ENCODE data around the gene ADGRD1.
"Not testable (repeated sequence)": the region's sequence is repeated elsewhere in the genome, so short reads cannot be mapped to it uniquely, and the experiment has no call there.

ADGRD1 gene

DNA sequence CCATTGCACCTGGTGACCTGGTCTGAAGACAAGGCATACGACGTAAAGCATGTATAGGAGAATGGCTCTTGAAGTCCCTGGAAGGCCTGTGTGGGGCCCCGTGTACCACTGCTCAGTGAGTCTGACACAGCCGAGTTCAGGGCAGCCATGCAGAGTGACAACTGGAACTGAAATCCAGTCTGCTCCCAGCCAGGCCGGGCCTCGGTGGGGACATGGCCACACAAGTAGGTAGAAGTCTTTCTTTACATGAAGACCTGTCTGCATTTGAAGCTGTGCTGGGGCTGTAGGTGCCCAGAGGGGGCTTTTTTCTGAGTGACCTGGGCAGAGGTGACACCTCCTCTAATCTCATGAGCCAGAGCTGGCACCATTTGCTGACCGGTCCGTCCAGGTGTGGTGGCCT, 35.7 kb downstream of the ADGRD1 start:
- no peak for DNase-seq

DNA sequence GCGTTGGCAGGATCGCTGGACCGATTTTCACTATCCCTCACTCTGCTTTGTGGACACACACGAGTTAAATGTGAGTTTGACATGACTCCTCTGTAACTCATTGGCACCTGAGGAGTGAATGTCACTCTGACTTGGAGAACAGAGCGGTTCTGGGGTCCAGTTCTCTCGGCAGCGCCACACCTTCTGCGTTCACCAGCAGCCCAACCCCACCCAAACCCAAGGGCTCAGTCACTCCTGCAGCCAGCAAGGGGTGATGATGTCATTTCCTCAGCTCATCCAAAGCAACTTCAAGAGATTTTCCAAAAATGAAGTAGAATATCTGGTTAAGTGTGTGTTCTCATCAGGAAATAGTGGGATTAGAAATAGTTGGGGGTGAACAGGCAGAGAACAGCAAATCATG, 36.3 kb downstream of the ADGRD1 start:
- DNase-seq, result no peak

DNA sequence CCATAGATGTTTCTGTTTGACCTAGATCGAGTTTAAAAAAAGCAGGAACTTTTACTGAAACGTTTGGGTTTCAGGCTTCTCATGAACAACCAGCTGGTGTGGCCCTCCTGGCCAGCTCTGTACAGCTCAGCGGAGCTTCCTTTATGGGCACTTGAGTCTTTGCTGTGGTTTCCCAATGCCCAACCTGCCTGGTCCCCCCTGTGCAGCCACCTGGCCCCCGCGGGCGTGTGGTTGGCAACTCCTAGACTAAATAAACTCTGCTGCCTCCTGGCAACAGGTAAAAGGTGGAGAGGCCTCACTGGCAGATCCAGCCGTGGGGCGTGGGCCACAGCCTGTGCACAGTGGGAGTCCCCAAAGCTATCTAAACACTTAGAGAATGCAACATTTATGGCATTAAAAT, 38.7 kb downstream of the ADGRD1 start:
- DNase-seq, result peak; percentile 5

DNA sequence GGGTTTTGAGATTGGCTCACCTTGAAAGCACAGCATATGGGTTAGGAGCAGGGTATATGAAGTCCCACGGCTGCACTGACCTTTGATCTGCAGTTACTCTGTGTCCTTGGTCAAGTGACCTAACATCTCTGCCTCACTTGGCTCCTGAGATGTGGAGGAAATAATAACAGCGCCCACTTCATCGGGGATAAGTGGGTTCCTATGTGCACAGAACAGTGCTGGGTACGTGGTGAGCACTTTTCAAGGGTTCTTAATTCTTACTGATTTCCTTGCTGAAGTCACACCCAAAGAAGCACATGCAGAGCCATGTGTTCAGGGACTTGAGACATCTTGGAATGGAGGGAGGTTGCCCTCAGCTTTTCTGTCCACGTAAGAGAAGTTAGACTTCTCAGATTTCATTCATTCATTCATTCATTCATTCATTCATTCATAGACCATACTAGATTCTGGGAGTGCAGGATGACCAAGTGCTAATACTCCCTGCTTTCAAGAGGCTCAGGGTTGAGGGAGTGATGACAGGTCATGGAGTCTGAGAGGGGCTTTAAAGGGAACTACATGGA, 39.4 kb downstream of the ADGRD1 start:
- DNase-seq, result no peak

DNA sequence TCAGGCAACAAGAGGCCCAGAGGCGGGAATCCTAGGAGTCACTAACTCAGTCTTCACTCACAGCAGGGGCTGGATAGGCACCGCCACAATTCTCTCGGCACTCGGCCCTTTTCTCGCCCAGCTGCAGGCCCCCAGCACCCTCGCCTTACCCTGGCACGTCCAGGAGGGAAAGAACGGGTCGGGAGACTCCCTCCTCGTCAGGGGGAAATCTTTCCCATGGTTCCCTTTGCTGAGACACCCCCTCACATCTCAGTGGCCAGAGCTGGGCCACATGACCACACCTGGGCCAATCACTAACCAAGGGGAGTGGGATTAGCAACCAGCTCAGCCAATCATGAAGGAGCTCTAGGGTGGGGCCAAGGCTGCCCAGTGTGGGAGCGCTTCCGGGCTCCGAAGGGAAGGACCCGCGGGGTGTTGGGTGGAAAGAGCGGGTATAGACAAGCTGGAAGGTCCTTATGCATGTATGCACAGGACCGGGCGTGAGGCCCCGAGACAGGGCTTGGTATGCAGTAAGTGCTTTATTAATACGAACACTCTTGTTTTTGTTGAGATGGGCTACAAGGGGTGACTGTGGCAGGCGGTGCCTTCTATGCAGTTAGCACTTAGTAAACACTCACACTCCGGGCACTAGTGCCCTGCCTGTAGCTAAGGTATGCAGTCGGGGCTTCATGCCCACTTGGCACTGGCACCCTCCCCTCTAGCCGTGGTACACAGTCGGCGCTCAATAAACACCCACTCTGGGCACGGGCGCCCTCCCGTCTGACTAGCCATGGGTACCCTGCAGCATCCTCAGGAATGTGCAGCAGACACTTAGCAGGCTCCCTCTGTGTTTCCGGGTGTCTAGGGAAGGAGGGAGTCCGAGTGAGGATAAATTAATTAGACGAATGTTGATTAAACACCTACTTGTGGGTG, 40.3 kb downstream of the ADGRD1 start:
- no peak for DNase-seq

DNA sequence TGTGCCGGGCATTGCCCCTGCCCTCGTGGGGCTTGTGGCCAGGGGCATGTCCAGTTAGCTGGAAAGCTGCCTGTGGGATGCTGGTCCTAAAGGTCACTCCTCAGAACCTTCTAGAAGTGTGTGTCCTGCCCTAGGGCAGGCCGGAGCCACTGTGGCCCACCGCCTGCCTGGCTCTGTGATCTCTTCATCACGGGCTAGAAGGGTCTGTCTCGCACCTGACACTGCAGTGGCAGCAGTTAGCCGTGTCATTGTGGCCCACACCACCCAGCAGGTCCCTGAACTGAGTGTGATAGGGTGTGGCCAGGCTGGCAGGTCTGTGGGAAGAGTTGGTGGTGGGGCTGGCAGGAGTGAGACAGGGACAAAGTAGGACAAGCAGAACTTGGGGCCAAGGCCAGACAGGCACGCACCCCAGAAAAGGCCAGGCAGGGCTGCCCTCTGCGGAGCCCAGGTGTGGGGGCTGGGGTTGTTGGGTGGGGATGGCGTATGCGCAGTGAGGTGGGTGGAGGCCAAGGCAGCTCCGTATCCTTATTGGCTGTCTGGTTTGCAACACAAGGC, 41.2 kb downstream of the ADGRD1 start:
- DNase-seq, result no peak

DNA sequence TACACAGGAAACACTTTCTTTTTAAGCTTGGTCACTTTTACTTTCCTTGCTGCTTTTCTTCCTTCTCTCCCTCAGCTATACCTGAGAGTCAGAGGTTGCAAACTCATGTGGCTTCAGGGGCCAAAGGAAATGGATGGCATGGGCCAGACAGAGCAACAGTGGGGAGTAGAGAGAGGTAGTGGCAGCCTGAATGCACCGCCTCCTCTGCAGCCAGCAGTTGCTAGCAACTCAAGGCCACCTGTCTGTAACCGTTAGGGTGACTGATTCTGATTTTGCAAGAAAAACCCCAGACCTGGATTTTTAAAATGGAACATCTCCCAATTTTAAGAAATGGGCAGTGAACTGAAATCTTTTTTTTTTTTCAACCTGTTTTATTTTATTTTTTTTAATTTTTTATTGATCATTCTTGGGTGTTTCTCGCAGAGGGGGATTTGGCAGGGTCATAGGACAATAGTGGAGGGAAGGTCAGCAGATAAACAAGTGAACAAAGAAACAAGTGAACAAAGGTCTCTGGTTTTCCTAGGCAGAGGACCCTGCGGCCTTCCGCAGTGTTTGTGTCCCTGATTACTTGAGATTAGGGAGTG, 41.8 kb downstream of the ADGRD1 start:
- DNase-seq, result not testable (repeated sequence)

DNA sequence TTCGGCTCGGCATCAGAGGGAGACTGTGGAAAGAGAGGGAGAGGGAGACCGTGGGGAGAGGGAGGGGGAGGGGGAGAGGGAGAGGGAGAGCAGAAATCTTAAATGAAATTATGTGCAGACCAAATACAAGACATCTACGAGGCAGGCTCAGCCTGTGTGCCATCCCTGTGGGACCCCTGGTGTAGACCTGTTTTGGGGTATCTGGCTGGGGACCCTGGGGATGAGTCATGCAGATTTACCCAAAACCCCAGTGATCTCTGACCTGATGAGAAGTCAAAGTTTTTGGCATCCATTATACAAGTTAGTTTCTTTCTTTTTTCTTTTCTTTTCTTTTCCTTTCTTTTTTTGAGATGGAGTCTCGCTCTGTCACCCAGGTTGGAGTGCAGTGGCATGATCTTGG, 44.4 kb downstream of the ADGRD1 start:
- no peak for DNase-seq

DNA sequence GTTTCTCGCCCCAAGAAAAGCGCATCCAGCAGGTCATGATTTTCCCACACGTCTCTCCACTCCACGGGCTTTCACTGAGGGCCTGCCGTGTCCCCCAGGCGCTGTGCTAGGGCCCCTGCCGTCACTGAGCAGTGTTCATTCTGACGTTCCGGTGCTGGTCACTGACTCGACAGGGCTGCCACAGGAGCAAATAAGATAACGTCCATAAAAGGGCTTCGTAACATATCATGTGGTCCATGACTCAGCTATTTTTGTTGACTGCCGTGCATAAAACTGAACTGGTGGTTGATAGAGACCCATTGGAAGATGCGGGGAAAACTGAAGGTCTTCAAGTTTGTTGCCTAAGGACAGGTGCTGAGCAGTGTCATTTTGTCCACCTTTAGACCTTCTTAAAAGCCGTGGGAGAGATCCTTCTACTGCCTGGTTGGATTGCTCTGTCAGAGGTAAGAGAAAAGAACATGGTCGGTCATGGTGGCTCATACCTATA, 46.3 kb downstream of the ADGRD1 start:
- no peak for DNase-seq

DNA sequence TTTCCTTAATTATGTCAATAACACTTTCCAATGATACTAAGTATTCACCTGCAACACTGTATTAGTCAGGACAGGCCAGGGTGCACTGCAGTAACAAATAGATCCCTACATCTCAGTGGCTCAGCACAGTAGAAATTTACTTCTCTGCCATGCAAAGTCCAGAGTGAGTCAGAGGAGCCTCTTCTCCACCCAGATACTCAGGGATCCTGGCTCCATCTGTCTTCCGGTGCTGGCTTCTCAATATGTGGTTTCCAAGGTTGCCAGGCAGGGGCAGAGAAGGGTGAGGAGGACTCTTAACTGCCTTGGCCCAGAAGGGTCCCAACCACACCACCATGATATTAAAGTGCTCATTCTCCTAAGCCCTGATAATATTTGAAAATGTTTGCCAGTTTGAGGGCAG, 47.8 kb downstream of the ADGRD1 start:
- no peak for DNase-seq

DNA sequence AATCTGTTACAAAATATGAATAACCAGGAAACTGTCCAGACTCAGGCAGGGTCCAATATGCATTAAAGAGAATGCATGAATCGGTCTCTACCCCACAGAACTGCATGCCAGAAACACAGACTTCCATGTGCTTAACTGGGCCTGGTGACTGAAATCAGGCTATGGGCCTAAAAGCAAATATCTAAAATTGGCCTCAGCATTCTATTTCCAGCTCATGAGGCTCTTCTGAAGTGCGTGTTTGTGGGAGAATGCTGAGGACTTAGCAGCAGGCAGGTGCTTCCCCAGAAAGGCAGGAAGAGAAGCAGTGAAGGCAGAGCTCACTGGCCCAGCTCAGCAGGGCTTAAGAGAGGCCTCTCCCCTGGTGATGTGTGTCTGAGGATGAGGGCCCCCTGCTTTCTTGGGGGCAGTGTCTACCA, 48.5 kb downstream of the ADGRD1 start:
- DNase-seq, result no peak

DNA sequence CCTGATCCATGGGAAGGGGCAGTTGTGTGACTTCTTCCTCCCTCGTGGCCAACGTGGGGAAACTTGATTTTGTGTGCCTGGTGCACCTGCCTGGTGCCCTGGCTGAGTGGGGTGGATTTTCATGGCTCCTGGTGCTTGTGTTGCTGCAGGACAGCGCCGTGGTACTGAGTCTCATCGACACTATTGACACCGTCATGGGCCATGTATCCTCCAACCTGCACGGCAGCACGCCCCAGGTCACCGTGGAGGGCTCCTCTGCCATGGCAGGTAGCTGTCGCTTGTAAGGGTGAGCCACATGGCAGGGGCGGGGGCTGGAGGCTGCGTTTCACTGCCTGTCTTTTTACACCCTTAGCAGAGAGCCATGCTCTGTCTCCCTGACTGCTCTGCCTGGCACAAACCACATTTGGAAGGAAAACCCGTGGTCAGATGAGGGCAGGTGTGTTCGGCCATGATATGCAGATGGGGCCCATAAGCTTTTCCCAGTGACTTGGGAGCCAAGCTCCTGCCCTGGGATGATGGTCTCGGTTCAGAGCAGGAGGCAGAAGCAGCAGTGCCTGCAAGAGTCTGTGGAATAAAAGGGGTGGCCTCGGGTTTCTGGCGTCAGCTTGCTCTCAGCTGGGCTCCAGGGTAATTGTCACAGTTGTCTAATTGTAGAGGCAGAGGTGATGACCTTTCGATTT, 49.5 kb downstream of the ADGRD1 start:
- no peak for DNase-seq

DNA sequence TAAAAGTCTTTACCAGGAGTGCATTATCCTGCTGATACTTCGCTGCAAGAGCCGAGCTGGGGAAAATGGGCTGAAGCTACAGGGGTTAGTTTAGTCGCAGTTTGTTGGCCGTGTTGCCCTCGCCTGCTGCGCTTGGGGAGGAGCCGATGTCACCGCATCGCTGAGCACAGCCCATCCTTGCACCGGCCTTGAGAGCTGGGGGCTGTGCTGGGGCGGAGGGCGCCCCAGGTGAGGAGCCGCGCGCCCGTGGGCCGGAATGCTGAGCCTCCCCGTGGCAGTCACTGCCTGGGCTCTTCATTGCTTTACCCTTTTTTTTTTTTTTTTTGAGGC, 50.0 kb downstream of the ADGRD1 start:
- DNase-seq, result no peak

DNA sequence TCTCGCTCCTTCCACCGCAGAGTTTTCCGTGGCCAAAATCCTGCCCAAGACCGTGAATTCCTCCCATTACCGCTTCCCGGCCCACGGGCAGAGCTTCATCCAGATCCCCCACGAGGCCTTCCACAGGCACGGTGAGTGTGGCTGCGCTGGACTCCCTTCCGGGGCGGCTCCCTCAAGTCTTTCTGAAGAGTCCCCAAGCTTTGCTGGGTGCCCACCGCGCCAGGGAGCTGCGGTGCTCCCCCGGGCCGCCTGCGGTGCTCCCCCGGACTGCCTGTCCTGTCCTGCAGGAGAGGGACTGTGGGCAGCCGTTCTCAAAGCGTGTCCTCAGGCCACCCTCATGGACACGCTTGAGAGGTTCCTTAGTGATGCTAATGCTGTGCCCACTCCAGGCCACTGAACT, 50.5 kb downstream of the ADGRD1 start:
- DNase-seq, result no peak

DNA sequence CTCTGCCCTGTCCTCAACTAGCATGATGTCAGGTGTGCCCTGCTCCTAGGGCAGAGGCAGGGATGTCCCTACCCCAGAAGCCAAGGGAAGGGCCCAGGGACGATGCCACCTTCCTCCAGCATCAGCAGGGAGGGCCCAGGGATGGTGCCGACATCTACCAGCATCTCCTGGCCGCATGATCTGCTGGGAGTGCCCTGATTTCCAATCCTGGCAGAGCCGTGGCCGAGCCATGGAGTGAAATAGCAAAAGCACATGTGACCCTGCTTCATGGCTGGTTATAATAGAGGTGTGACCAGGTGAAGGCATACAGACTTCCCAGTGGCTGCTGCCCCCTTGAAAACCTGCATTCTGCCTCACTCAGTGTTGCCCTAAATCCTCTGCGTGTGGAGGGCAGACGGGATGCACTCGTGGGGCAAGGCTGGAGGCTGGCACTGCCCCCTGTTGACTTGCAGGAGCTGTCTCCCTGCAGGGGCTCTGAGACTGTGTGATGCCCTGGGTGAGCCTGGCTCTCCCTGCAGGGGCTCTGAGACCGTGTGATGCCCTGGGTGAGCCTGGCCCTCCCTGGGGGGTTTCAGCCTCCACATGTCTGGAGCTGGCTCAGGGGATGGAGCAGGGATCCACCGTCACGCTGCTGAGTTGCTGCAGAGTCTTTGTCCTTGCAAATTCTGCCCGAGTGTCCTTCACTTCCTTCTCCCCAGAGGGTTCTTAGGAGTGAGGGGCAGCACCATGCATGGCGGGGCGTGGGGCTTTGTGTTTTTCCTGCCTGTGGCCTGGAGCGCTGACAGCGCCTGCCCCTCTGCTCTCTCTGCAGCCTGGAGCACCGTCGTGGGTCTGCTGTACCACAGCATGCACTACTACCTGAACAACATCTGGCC, 51.7 kb downstream of the ADGRD1 start:
- no peak for DNase-seq

DNA sequence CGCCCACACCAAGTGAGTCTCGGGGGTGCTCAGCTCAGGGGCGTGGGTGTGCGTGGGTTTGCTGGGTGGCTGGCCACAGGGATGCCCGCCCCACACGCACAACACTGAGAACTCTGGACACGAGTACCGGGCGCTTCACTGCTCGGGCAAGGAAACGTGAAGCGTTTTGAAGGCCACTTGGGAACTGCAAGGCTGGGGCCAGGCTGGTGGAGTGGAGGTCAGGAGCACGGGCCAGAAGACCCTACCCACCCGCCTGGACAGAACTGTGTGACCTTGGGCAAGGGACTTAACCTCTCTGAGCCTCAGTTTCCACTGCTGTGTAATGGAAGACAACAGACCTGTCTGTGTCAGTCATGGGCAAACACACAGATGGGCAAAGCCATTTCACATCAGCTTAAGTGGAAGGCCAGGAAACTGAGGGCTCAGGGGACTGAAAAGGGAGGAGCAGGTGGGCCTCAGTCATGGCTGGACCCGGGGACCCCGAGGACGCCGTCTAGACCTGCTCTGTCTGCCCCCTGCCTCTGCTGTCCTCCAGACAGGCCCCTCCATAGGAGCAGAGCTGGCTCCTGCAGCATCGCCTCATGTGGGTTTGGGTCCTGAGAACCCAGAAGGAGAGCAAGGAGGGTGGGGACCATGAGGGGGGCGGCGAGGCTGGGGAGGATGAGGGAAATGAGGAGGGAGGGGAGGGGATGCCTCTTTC, 52.5 kb downstream of the ADGRD1 start:
- DNase-seq, result no peak

DNA sequence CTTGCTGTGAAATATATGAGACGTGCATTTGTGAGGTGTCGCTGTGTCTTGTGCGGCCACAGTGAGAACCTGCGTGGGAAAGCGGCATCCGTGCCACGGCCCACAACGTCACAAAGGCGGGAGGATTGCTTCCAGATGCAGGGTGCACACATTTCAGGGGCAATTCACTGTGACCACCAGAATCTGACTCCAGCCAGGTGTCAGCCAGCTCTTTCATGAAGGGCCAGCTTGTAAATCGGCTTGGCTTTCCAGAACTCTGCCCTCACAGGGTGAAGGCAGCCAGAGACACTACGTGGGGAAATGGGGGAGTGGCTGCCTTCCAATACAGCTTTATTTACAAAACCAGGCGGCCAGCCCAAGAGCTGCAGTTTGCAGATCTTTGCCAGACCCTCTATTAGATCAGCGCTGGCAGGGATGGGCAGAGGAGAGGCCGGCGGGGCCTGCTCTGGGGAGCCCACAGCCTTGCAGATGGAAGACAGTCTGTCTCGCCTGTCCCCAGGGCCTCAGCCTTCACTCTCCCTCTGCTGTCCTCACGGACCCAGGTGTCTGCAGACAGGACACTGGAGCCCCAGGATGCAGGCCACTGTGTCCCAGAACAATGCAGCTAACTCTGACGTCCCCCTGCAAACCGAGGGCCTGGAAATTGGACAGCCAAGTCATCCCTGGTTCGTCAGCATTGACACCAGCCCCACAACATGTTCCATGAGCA, 53.5 kb downstream of the ADGRD1 start:
- peak; percentile 52 for DNase-seq

DNA sequence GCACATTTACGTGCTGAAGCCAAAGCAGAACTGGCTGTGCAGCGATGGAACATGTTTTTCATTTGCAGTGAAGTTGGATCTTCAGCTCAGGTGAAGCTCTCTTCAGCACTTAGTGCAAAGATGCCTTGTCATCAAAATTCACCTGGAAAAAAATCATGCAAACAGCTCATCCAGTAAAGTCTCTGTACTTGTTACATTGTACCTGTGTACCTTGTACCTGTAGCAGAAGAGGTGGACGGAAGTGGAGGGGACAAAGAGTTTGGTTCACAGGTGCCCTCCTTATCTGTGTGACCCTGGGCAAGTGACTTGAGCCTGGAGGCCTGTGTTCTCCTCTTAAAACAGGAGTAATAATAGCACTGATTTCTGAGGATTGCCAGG, 54.0 kb downstream of the ADGRD1 start:
- DNase-seq, result no peak

DNA sequence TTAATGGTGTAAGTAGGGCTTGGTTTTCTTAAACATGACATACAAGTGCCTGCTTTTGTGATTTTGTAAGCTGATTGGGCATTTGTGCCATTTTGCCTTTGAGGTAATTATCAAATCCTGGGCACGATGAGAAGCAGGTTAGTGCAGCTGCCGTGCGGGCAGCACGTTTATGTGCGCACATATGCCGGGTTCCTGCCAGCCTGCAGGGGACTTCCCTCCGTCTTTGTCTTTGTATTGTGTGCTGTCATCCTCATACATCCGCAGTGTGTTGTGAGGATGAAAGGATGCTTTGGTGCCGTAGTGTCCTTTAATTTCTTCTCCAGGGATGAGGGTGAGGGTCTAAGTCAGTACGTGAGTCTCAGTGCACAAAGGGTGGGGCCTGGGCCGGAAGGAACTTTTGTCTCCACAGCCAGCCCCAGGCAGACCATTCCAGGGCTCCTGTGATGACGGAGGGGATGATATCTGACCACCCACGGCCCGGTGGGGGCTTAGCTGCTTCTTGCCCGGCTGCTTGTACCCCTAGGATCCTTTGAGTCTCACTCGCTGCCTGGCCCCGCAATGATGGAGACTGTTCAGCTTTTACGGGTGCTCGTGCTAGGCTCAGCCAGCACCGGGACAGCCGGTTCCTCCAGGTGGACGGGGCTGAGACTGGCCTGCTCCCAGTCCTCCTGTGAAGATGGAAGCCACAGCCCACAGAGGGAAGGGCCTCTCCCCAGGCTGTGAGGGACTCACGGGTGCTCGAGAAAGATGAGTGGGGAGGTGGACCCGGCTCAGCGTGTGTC, 54.6 kb downstream of the ADGRD1 start:
- DNase-seq, result no peak

DNA sequence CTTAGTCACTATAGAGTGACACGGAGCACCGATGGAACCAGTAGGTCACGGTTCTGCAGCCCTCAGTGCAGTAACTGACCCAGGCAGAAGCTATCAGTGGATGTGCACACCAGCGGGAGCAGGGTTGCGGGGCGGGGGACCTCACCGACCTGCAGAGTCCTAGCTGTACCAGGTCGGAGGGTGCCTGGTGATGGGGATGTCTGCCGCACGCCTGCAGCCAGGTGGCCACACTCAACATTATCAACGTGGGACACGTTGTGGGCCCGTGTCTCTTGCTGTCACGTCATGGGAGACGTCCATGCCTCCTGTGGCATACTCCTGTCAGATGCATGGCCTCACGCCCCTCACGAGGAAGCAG, 55.2 kb downstream of the ADGRD1 start:
- no peak for DNase-seq

All from NCI-H1092 treated with DMSO at 0.1 percent for 48 hours (cell line).